Neural cell (in vitro differentiated cells): ENCODE measurements around the gene C20orf141. TPM values are rescaled to one million over a fixed set of nuclear protein-coding genes. Genes with fewer than 3 reads are reported as not detected.

Experiments used
- H2AFZ ChIP-seq: fragments of 200-600, 300-800 bp; sonication (generic), shearing (Covaris generic); 2 replicates; pipeline ENCODE4 v1.6.0; 2014; ENCODE audit warnings: low read depth, mild to moderate bottlenecking, antibody characterized with exemption, low read length, moderate library complexity
- H3F3A ChIP-seq: fragments of 200-600 bp; shearing (Covaris generic); 2 replicates; pipeline ENCODE4 v1.6.1; 2016; ENCODE audit warnings: mild to moderate bottlenecking, moderate library complexity, mixed read lengths, antibody characterized with exemption, low read length; ENCODE audit not compliant: insufficient read depth, poor library complexity, severe bottlenecking
- H3K27ac ChIP-seq: fragments of 200-600, 300-800 bp; sonication (generic), shearing (Covaris generic); 2 replicates; pipeline ENCODE4 v1.5.1; 2014; ENCODE audit warnings: mild to moderate bottlenecking, low read length, moderate library complexity
- H3K27me3 ChIP-seq: fragments of 300-800, 200-600 bp; sonication (generic), shearing (Covaris generic); 2 replicates; pipeline ENCODE4 v1.6.0; 2014; ENCODE audit warnings: mild to moderate bottlenecking, low read depth, low read length, moderate library complexity; ENCODE audit not compliant: insufficient read depth
- H3K36me3 ChIP-seq: fragments of 300-800, 200-600 bp; sonication (generic), shearing (Covaris generic); 2 replicates; pipeline ENCODE4 v1.5.1; 2014; ENCODE audit warnings: mild to moderate bottlenecking, antibody characterized with exemption, low read length, moderate library complexity; ENCODE audit not compliant: insufficient read depth
- H3K4me2 ChIP-seq: fragments of 300-800, 200-600 bp; sonication (generic), shearing (Covaris generic); 2 replicates; pipeline ENCODE4 v1.6.0; 2014; ENCODE audit warnings: mild to moderate bottlenecking, low read length
- H3K4me3 ChIP-seq: fragments of 300-800, 200-600 bp; sonication (generic), shearing (Covaris generic); 2 replicates; pipeline ENCODE4 v1.5.1; 2014; ENCODE audit warnings: mild to moderate bottlenecking, low read length, moderate library complexity
- H3K79me2 ChIP-seq: fragments of 200-600 bp; shearing (Covaris generic); replicated peaks from 2 replicates; pipeline ENCODE4 v1.6.0; 2014; ENCODE audit warnings: mild to moderate bottlenecking, low read length, moderate library complexity; ENCODE audit not compliant: insufficient read depth
- H3K9ac ChIP-seq: fragments of 300-800, 200-600 bp; sonication (generic), shearing (Covaris generic); 2 replicates; pipeline ENCODE4 v1.6.1; 2016; ENCODE audit warnings: mild to moderate bottlenecking, low read length, mixed read lengths
- H3K9me2 ChIP-seq: fragments of 200-600 bp; shearing (Covaris generic); 2 replicates; pipeline ENCODE4 v1.6.1; 2016; ENCODE audit warnings: mild to moderate bottlenecking, low read length, mixed read lengths; ENCODE audit not compliant: insufficient read depth
- H3K9me3 ChIP-seq: fragments of 200-600, 300-800 bp; sonication (generic), shearing (Covaris generic); 2 replicates; pipeline ENCODE4 v1.6.1; 2016; ENCODE audit warnings: mild to moderate bottlenecking, mixed run types, low read length, moderate library complexity, mixed read lengths
- H4K20me1 ChIP-seq: fragments of 200-600 bp; shearing (Covaris generic); 2 replicates; pipeline ENCODE4 v1.6.1; 2016; ENCODE audit warnings: mild to moderate bottlenecking, mixed run types; ENCODE audit not compliant: insufficient read depth
- CTCF ChIP-seq: fragments of 450-650 bp; IDR thresholded peaks from 2 replicates; pipeline ENCODE4 v1.5.1; 2014; ENCODE audit warnings: antibody characterized with exemption, mild to moderate bottlenecking, moderate library complexity; ENCODE audit not compliant: poor library complexity, severe bottlenecking
- EP300 ChIP-seq: fragments of 450-650 bp; conservative IDR thresholded peaks from 2 replicates; pipeline ENCODE4 v1.6.1; 2014; ENCODE audit warnings: antibody characterized with exemption, mild to moderate bottlenecking, moderate library complexity; ENCODE audit not compliant: poor library complexity, severe bottlenecking
- EZH2 ChIP-seq: fragments of 200-600, 300-800 bp; shearing (Covaris generic), sonication (generic); IDR thresholded peaks from 2 replicates; pipeline ENCODE4 v1.6.1; 2014; ENCODE audit warnings: antibody characterized with exemption, low read length, borderline replicate concordance, mild to moderate bottlenecking; ENCODE audit not compliant: insufficient read depth, poor library complexity, severe bottlenecking
- MXI1 ChIP-seq: fragments of 450-650 bp; conservative IDR thresholded peaks from 2 replicates; pipeline ENCODE4 v1.6.1; 2014; ENCODE audit warnings: antibody characterized with exemption, mild to moderate bottlenecking; ENCODE audit not compliant: poor library complexity, severe bottlenecking
- POLR2AphosphoS5 ChIP-seq: IDR thresholded peaks from 2 replicates; pipeline ENCODE4 v1.6.1; 2012
- RAD21 ChIP-seq: fragments of 450-650 bp; conservative IDR thresholded peaks from 2 replicates; pipeline ENCODE4 v1.6.1; 2014; ENCODE audit warnings: antibody characterized with exemption, mild to moderate bottlenecking, moderate library complexity
- REST ChIP-seq: IDR thresholded peaks from 2 replicates; pipeline ENCODE4 v1.6.1; 2012; ENCODE audit warnings: borderline replicate concordance
- SMC3 ChIP-seq: fragments of 450-650 bp; conservative IDR thresholded peaks from 2 replicates; pipeline ENCODE4 v1.6.1; 2014; ENCODE audit warnings: antibody characterized with exemption, mild to moderate bottlenecking, moderate library complexity; ENCODE audit not compliant: poor library complexity
- TAF1 ChIP-seq: IDR thresholded peaks from 2 replicates; pipeline ENCODE4 v1.6.1; 2012; ENCODE audit warnings: low read depth
- polyA plus RNA-seq: library from polyadenylated mRNA; depleted of rRNA; stranded (reverse); fragments of >200 nt; gene quantifications from 2 replicates; pipeline ENCODE4 v1.2.3, GENCODE V29; 2014

The C20orf141 gene
- polyA plus RNA-seq, 1 donor from 2014 or later = not detected

- Histone ChIP-seq H2AFZ (no peak overlapping the region), H3K36me3 (no peaks in the 10 kb centered on the region), H3K9me2 (no peaks in the 10 kb centered on the region), H3K9ac (no peak overlapping the region), H3K9me3 (no peaks in the 10 kb centered on the region), H3F3A (no peaks in the 10 kb centered on the region), H4K20me1 (no peaks in the 10 kb centered on the region), H3K27me3 (no peaks in the 10 kb centered on the region), H3K4me3 (no peak overlapping the region), H3K27ac (no peak overlapping the region), H3K4me2 (no peak overlapping the region), H3K79me2 (no peaks in the 10 kb centered on the region)
- TF ChIP-seq SMC3 (no peak), RAD21 (no peak), EP300 (no peak), TAF1 (no peak), MXI1 (no peak), POLR2AphosphoS5 (no peak), EZH2 (no peak), CTCF (no peak), REST (no peak)
These were observed 49.8 kb downstream of the C20orf141 start for GRCh38 chr20:2864626-2865025.

- Histone ChIP-seq H2AFZ (no peak overlapping the region), H3K36me3 (no peaks in the 10 kb centered on the region)
- TF ChIP-seq EZH2 (no peak), MXI1 (no peak), POLR2AphosphoS5 (no peak), CTCF (no peak), RAD21 (no peak), REST (no peak), TAF1 (no peak), EP300 (no peak), SMC3 (no peak)
These were observed 50.3 kb downstream of the C20orf141 start for GRCh38 chr20:2865101-2865500.

More at GRCh38 chr20:2865101-2865500, 50.3 kb downstream of the C20orf141 start:
- Histone ChIP-seq H3K9me2 (no peaks in the 10 kb centered on the region), H3K27me3 (no peaks in the 10 kb centered on the region), H3K4me2 (no peak overlapping the region), H4K20me1 (no peaks in the 10 kb centered on the region), H3K4me3 (no peak overlapping the region), H3K27ac (no peak overlapping the region), H3K79me2 (no peaks in the 10 kb centered on the region), H3F3A (no peaks in the 10 kb centered on the region), H3K9ac (no peak overlapping the region), H3K9me3 (no peaks in the 10 kb centered on the region)
